Renal cortical epithelial cell (primary cell): ENCODE measurements around the gene POLN. TPM values are rescaled to one million over a fixed set of nuclear protein-coding genes. Genes with fewer than 3 reads are reported as not detected.
A peak's percentile ranks its signal among the peaks of the same experiment; 100 is the strongest.

Experiments used
- DNase-seq: peaks from one replicate; pipeline ENCODE4 v3.0.0-alpha.2; 2011; ENCODE audit warnings: low read depth
- total RNA-seq: library from RNA; depleted of rRNA; stranded (reverse); fragments of >200 nt; gene quantifications from 2 replicates; pipeline ENCODE4 v1.2.3, GENCODE V29; 2014

Gene POLN
- total RNA-seq, 1 donor from 2014 or later, result 5.5 TPM

DNA sequence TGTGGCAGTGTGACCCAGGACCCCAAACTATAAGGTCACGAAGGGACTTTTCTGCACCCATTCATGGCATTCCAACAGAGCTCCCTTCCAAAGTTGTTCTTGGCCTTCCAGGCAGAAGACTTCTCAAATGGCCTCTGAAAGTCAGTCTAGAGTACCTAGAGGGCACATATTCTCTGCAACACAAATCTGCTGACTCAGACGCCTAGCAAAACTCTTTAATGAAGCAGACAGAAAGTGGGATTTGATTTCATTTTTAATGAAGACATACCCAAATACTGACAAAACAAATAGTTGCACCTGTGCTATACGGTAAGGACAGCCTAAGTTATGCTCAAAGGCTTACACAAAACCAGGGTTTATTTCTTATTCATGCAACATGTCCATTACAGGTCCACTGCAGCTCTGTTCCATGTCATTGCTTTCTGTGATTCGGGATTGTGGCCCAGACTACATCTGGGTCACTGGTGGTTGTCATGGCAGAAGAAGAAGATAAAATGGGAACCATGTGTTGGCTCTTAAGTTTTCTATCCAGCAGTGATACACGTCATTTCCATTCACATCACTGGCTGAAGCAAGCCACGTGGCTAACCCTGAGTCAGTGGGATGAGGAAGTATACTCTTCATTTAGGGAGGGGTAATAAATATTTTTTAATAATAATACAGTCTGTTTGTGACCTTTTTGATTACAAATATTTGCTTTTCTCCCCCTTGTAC lies 125.1 kb downstream of the POLN start:
- no peak for DNase-seq

DNA sequence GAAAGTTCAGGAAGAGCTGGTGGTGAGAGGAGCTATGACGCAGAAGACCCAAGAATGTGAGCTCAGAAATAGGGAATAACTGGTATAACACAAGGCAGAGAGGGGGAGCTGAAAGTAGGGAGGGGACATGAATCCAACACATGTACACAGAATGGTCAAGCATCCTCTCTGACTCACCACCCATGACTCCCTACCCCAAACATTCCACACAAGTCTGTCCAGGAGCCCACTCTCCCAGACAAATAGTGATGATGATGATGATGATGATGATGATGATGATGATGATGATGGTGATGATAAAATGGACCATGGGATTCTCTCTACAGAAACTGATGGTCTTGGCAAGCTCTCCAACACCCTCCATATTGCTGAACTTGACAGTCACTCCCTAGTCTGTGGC lies 136.4 kb downstream of the POLN start:
- no peak for DNase-seq

DNA sequence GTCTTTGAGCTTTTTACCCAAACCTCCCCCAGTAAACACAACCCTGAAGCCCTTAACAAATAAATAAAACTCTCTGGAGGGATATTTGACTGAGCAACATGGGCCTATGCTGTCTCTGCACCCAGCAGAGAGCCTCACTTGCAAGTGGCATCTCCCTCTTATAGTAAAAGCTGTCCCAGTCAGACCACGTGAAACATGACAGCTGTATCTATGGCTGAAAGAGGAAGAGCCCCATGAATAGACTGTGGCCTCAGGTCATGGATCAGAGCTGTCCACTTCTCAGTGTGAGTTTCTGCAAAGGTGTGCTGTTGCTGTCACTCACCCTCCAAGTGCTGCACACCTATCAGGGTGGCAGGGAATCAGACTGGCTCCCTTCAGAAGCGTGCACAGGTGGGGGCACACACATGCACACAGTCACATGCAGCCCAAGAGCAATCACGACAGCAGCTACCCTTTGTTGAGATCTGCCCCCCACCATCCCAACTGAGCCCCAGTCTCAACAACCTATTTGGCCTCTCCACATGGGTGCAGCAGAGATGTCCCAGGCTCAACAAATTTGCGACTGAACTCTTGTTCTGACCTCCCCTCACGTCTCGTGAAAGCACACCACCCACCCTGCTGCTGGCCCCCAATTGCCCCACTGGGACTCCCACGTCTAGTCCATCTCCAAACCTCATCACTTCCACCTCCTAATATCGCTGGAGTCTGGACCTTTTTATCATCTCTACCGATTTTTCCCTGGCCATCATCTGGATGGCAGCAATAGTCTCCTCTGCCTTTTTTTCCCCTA lies 137.2 kb downstream of the POLN start:
- no peak for DNase-seq

DNA sequence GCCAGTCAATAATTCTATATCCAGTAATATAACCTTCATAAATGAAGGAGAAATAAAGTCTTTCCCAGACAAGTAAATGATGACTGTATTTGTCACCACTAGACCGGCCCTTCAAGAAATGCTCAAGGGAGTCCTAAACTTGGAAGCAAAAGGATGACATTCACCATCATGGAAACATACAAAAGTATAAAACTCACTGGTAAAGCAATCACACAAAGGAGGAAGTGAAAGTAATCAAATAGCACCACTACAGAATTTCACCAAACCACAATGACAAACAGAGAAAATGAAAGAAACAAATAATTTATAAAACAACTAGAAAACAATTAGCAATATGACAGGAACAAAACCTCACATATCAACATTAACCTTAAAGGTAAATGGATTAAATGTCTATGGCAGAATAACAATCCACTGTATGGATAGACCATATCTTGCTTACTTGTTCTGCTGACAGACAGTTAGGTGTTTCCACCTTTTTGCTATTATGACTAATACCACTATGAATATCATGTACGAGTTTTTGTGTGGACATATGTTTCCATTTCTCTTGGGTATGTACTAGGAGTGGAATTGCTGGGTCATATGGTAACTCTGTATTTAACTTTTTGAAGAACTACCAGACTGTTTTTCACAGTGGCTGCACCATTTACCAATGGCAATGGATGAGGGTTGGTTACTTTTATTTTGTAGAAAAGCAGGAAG lies 137.9 kb downstream of the POLN start:
- DNase-seq, result no peak

DNA sequence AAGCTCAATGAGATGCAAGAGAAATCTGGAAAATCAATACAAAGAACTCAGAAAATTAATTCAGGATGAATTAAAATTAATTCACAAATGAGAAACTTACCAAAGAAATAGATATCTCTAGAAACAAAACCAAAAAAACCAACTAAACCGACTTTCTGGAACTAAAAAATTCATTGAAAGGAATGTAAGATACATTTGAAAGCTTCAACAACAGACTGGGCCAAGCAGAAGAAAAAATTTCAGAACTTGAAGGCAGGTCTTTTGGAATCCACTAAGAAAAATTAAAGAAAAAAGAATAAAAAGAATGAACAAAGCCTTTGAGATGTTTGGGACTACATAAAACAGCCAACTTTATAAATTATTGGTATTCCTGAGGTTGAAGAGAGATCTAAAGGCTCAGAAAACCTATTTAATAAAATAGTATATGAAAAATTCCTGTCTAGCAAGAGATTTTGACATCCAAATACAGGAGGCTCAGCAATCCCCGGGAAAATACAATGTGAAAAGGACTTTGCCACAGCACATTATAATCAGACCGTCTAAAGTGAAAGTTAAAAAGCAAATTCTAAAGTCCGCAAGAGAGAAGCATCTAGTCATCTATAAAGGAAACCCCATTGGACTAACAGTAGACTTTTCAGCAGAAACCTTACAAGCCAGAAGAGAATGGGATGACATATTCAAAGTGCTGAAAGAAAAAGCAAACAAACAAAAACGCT lies 138.6 kb downstream of the POLN start:
- DNase-seq, result no peak

- DNase-seq, result no peak
These were observed 139.7 kb downstream of the POLN start for GRCh38 chr4:2102045-2102883.

- peak; percentile 54 for DNase-seq
These were observed 140.4 kb downstream of the POLN start for GRCh38 chr4:2101346-2102044.

GRCh38 chr4:2096073-2096609 lies 145.8 kb downstream of the POLN start:
- DNase-seq, result no peak

- peak; percentile 30 for DNase-seq
These were observed 146.5 kb downstream of the POLN start for GRCh38 chr4:2095236-2096072.

GRCh38 chr4:2094545-2094944 lies 147.4 kb downstream of the POLN start:
- no peak for DNase-seq

DNA sequence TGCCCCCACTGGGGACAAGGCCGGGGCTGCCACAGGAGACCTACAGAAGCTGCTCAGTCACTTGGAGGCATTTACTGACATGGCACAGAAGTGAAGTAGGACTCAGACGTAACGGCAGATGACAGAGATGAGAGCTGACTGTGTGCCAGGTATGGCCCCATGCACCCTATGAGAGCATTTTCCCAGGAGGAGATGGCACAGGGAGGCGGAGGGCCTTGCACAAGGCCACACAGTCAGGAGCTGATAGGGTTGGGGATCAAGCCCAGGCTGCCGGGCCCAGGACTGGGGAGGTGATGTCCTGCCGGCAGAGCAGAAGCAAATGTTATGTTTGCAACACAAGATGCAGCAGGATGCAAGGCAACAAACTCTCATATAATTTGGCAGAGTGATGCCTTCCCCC lies 148.7 kb downstream of the POLN start:
- DNase-seq, result no peak

- no peak for DNase-seq
These were observed 149.3 kb downstream of the POLN start for GRCh38 chr4:2092669-2093053.

GRCh38 chr4:2091990-2092668 lies 149.8 kb downstream of the POLN start:
- DNase-seq, result no peak

DNA sequence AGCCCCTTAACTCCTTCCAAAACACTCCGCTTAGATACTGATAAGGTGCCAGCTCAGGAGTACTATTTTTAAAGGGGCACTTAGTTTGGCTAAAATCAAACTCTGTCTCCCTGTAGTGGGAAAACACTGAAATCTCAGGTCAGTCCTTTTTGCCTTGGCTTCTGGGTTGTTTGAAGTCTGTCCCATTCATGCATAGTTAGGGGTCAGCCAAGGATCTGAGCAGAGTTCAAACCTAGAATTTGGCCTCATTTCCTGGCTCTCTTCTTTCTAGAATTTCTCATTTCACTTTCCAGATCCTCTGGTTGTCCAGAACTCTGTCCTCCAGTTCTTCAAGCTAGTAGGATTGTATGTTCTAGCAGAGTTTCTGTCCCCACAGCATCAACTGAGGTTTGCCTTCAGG lies 151.3 kb downstream of the POLN start:
- no peak for DNase-seq

GRCh38 chr4:2089222-2089621 lies 152.7 kb downstream of the POLN start:
- DNase-seq, result no peak

GRCh38 chr4:2087170-2087569 lies 154.8 kb downstream of the POLN start:
- peak; percentile 13 for DNase-seq

DNA sequence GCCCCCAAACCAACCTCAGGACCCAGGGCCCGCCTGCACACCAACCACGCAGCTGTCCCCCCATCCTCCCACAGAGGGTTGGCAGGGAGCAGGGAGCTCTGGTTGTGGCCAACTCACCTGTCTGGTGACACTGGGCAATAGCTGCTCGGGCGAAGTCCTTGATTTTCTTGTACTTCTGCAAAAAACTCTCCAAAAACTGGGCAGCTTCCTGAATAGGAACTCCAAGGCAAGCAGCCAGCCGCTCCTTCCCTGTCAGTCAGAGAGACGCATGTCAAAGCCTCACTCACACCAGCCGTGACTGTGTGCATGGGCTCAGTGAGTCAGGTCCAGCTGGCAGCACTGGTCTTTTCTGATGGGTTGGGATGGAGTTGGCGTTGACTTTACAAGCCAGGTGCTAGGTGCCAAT lies 156.4 kb downstream of the POLN start:
- DNase-seq, result no peak

DNA sequence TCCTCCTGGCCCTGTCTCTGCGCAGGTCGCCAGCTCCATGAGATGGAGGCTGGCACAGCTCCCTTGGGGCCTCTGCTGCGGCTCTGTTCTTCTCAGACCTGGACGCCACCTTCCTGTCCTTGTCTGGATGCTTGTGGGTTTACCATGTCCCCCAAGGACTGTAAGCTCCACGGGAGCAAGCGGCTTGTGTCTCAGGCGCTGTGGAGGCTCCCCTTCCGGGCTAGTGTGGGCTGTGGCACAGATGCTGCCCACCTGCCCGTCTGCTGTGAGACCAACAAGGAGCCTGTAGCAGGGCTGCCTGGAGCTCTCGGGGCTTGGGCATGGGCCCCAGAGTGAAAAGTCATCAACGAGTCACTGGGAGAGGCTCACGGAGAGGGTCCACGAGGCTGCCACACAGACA lies 157.6 kb downstream of the POLN start:
- DNase-seq, result no peak

DNA sequence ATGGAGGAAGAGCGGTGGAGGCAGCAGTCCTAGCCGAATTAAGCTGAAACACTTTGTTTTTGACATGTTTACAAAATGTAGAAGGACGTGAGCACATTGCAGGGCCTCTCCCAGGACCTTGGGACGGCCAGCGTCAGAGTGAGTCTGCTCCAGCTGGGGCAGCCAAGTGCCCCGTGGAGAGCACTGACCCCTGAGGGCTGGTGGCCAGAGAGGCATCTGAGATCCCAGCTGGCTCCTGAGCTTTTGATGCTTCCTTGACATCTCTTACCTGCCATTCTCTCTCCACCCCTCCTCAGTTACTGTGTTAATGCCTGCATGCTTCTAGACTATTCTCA lies 158.1 kb downstream of the POLN start:
- DNase-seq, result no peak
